Retinal pigment epithelial cell (primary cell): ENCODE results near the gene ATF4.

Experiments used
- DNase-seq: peaks from one replicate; pipeline ENCODE4 v3.0.0-alpha.2; 2010; ENCODE audit warnings: low read depth
- H3K4me3 ChIP-seq: 2 replicates; pipeline ENCODE4 v1.5.1; 2011; ENCODE audit warnings: mild to moderate bottlenecking, low read length, control low read depth, moderate library complexity
- CTCF ChIP-seq: conservative IDR thresholded peaks from 2 replicates; pipeline ENCODE4 v1.5.1; 2011; ENCODE audit warnings: low read depth, low read length, control low read depth, inconsistent platforms

The ATF4 gene

GRCh38 chr22:39559456-39560105 lies 39.2 kb downstream of the ATF4 start:
- DNase-seq: no peak
- peak; percentile 68 for TF ChIP-seq CTCF
- H3K4me3 ChIP-seq: no peak overlapping the region

- H3K4me3 ChIP-seq: no peak overlapping the region
- TF ChIP-seq CTCF: no peak
- no peak for DNase-seq
Observed at GRCh38 chr22:39560127-39560526, 39.8 kb downstream of the ATF4 start.

GRCh38 chr22:39562839-39563489 lies 42.6 kb downstream of the ATF4 start:
- no peak for TF ChIP-seq CTCF
- H3K4me3 ChIP-seq: no peak overlapping the region
- DNase-seq: no peak

- no peak for DNase-seq
- TF ChIP-seq CTCF: no peak
- no peak overlapping the region for H3K4me3 ChIP-seq
Observed at GRCh38 chr22:39563571-39564428, 43.4 kb downstream of the ATF4 start.

DNA sequence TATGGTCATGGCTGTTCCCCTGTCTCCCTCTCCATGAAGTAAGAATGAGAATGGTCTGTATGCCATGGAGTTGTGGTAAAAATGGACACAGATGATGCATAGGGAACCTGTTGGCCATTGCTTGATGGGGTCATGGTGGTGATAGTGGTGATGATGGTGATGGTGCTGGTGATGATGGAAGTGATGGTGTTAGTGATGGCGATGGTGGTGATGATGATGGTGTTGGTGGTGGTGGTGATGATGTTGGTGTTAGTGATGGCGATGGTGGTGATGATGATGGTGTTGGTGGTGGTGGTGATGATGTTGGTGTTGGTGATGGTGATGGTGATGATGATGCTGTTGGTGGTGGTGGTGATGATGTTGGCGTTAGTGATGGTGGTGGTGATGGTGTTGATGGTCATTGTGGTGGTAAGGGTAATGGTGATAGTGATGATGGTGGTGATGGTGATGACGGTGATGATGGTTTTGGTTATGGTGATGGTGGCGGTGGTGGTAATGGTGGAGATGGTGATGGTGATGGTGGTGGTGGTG lies 45.1 kb downstream of the ATF4 start:
- no peak overlapping the region for H3K4me3 ChIP-seq
- no peak for TF ChIP-seq CTCF
- no peak for DNase-seq

DNA sequence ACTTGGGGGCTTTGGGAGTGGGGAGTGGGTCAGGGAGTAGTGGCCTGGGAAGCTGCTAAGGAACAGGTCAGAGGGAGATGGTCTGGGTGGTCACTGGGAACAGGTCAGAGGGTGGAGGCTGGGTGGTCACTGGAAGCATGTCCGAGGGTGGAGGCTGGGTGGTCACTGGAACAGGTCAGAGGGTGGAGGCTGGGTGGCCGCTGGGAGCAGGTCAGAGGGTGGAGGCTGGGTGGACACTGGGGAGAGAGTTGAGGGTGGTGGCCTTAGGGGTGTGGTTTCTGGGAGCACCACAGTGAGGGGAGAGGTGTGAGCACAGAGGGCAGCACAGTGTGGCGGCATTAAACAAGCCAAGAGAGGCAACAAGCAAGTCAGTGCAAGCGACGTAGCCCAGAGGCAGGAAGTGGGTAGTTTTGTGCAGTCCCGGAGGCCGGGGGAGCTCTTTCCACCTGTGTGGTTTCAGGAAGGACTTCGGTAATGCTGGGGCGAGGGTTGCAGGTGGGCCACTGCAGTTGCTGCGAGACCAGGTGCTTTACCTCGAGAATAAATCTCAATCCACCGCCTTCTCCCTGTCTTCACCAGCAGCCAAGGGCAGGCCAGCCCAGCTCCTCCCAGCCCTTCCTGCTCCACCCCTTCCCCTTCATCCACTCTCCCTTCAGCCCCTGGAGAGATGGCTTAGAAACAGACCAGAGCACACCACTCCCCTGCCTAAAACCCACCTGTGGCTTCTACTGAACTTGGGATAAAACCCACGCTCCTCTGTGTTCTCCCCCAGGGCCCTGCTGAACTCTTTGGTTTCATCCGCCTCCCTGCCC lies 47.0 kb downstream of the ATF4 start:
- no peak for DNase-seq
- no peak for TF ChIP-seq CTCF
- H3K4me3 ChIP-seq: no peak overlapping the region
